ENCODE results near the gene ALDH1L1. TPM values are rescaled to one million over a fixed set of nuclear protein-coding genes. Genes with fewer than 3 reads are reported as not detected.

ALDH1L1 gene
- total RNA-seq, 2 experiments from 2014 or later: not detected

GRCh38 chr3:126159476-126159875, 20.9 kb downstream of the ALDH1L1 start:
- ATAC-seq (ENCODE audit: poor library complexity): no peak
- Histone ChIP-seq H3K36me3 (ENCODE audit: insufficient read depth, low read length) (no peaks in the 10 kb centered on the region), H3K9me3 (ENCODE audit: control insufficient read depth in 1 of 2, insufficient read depth in 1 of 2, low read length in 2 of 2) (peaks cover 0 to 6% of the 10 kb centered on the region in 2 experiments), H3K4me1 (ENCODE audit: insufficient read depth, low read length) (no peaks in the 10 kb centered on the region), H3K27me3 (ENCODE audit: control insufficient read depth in 1 of 2, insufficient read depth in 2 of 2, low read length in 2 of 2) (no peaks in the 10 kb centered on the region), H3K4me3 (ENCODE audit: low read length) (no peak overlapping the region), H3K27ac (ENCODE audit: low read depth in 1 of 2, low read length in 2 of 2) (no peak overlapping the region)
- Mint-ChIP-seq H3K4me3 (no peak overlapping the region), H3K4me1 (ENCODE audit: low read depth) (no peaks in the 10 kb centered on the region), H3K27ac (no peak overlapping the region), H3K36me3 (ENCODE audit: low read depth) (no peaks in the 10 kb centered on the region), H3K27me3 (peaks cover 11% of the 10 kb centered on the region), H3K9me3 (no peaks in the 10 kb centered on the region)
- no peak for TF ChIP-seq CTCF (IDR thresholded peaks at IDR 0.05)
- ChIA-PET CTCF (no interaction called here), POLR2A (no interaction called here)
- DNase-seq: no peak
- intact Hi-C loops (cut with DNase I, micrococcal nuclease): no loop called here

- no peak overlapping the region for H3K27ac Mint-ChIP-seq
- ChIA-PET POLR2A (no interaction called here), CTCF (no interaction called here)
- intact Hi-C loops (cut with DNase I, micrococcal nuclease): no loop called here
- H3K4me1 Mint-ChIP-seq (ENCODE audit: low read depth): no peaks in the 10 kb centered on the region
- H3K4me3 Mint-ChIP-seq: no peak overlapping the region
- H3K4me3 ChIP-seq (ENCODE audit: low read length): no peak overlapping the region
- H3K27me3 ChIP-seq (ENCODE audit: control insufficient read depth in 1 of 2, insufficient read depth in 2 of 2, low read length in 2 of 2): no peaks in the 10 kb centered on the region
- no peak overlapping the region for H3K27ac ChIP-seq (ENCODE audit: low read depth in 1 of 2, low read length in 2 of 2)
- no peaks in the 10 kb centered on the region for H3K36me3 Mint-ChIP-seq (ENCODE audit: low read depth)
- DNase-seq (no peak), ATAC-seq (ENCODE audit: poor library complexity) (no peak)
- H3K36me3 ChIP-seq (ENCODE audit: insufficient read depth, low read length): no peaks in the 10 kb centered on the region
- H3K27me3 Mint-ChIP-seq: peaks cover 11% of the 10 kb centered on the region
- H3K4me1 ChIP-seq (ENCODE audit: insufficient read depth, low read length): no peaks in the 10 kb centered on the region
- no peak for TF ChIP-seq CTCF (IDR thresholded peaks at IDR 0.05)
- peaks cover 0 to 6% of the 10 kb centered on the region in 2 experiments for H3K9me3 ChIP-seq (ENCODE audit: control insufficient read depth in 1 of 2, insufficient read depth in 1 of 2, low read length in 2 of 2)
- H3K9me3 Mint-ChIP-seq: no peaks in the 10 kb centered on the region
Measured at GRCh38 chr3:126158912-126159454, 21.4 kb downstream of the ALDH1L1 start.

GRCh38 chr3:126158016-126158911, 22.1 kb downstream of the ALDH1L1 start:
- Mint-ChIP-seq H3K36me3 (ENCODE audit: low read depth) (no peaks in the 10 kb centered on the region), H3K9me3 (no peaks in the 10 kb centered on the region), H3K27ac (no peak overlapping the region), H3K4me1 (ENCODE audit: low read depth) (no peaks in the 10 kb centered on the region), H3K4me3 (no peak overlapping the region), H3K27me3 (peaks cover 4% of the 10 kb centered on the region)
- ChIA-PET POLR2A (no interaction called here), CTCF (no interaction called here)
- peaks cover 0 to 6% of the 10 kb centered on the region in 2 experiments for H3K9me3 ChIP-seq (ENCODE audit: control insufficient read depth in 1 of 2, insufficient read depth in 1 of 2, low read length in 2 of 2)
- H3K27ac ChIP-seq (ENCODE audit: low read depth in 1 of 2, low read length in 2 of 2): no peak overlapping the region
- intact Hi-C loops (cut with DNase I, micrococcal nuclease): no loop called here
- no peaks in the 10 kb centered on the region for H3K27me3 ChIP-seq (ENCODE audit: control insufficient read depth in 1 of 2, insufficient read depth in 2 of 2, low read length in 2 of 2)
- no peaks in the 10 kb centered on the region for H3K4me1 ChIP-seq (ENCODE audit: insufficient read depth, low read length)
- DNase-seq (no peak), ATAC-seq (ENCODE audit: poor library complexity) (no peak)
- no peak for TF ChIP-seq CTCF (IDR thresholded peaks at IDR 0.05)
- no peaks in the 10 kb centered on the region for H3K36me3 ChIP-seq (ENCODE audit: insufficient read depth, low read length)
- no peak overlapping the region for H3K4me3 ChIP-seq (ENCODE audit: low read length)

Measured in CD4-positive, alpha-beta T cell (primary cell).